ENCODE results near the gene RALB.

GRCh38 chr2:120279708-120280107 lies 27.1 kb downstream of the RALB start:
- TF ChIP-seq EZH2 (IDR thresholded peaks at IDR 0.05) (no peak), POLR2AphosphoS5 (IDR thresholded peaks at IDR 0.05; ENCODE audit: borderline replicate concordance, low read depth, low read length) (no peak), FOXP2 (optimal IDR thresholded peaks at IDR 0.05; ENCODE audit: control extremely low read depth, extremely low read length, insufficient read depth) (no peak)

Data from SK-N-MC (cell line).